Endothelial cell of umbilical vein (primary cell): ENCODE measurements around the gene ALDH1A2. TPM values are rescaled to one million over a fixed set of nuclear protein-coding genes. Genes with fewer than 3 reads are reported as not detected.

ENCODE experiments used
- BruUV-seq: library from RNA; stranded (reverse); fragments of 400-500 nt; replicated peaks from 2 replicates; lab custom pipeline; 2021; lab: Mats Ljungman, UMichigan
- CTCF ChIA-PET: fragments of 300-600, 350-600 bp; sonication (Branson Sonifier 250); formaldehyde crosslinking; loops from one replicate; lab custom pipeline; 2021; ENCODE audit warnings: antibody characterized with exemption, inconsistent platforms; lab: Charles Lee
- POLR2A ChIA-PET: fragments of 300-600, 350-600 bp; sonication (Branson Sonifier 250); formaldehyde crosslinking; loops from one replicate; lab custom pipeline; 2021; ENCODE audit warnings: antibody characterized with exemption, inconsistent platforms; lab: Charles Lee
- DNase-seq: peaks from one replicate; pipeline ENCODE4 v3.0.0-alpha.2; 2011; ENCODE audit warnings: low read depth, low spot score
- FAIRE-seq: peaks from 2 replicates; lab custom pipeline; 2011; peaks lifted over from hg19 to GRCh38; lab: Jason Lieb, UNC
- H2AFZ ChIP-seq: 2 replicates; pipeline ENCODE4 v1.6.0; 2012; ENCODE audit warnings: low read depth, low read length, control low read depth, inconsistent platforms
- H3K27ac ChIP-seq: 2 replicates; pipeline ENCODE4 v1.5.1; 2011; ENCODE audit warnings: low read depth, mild to moderate bottlenecking, control low read depth, low read length, moderate library complexity; ENCODE audit not compliant: insufficient read depth
- H3K27me3 ChIP-seq, 2 experiments: 2 replicates each; pipeline versions ENCODE4 v1.6.0 to v1.6.1; 2011; ENCODE audit warnings: low read length in 2 of 2, mixed read lengths in 1 of 2; ENCODE audit not compliant: control insufficient read depth in 2 of 2, insufficient read depth in 2 of 2
- H3K36me3 ChIP-seq, 2 experiments: 2 replicates in 1 of 2; 3 replicates in 1 of 2; pipeline ENCODE4 v1.5.1; 2011; ENCODE audit warnings: low read length in 2 of 2, mild to moderate bottlenecking in 1 of 2, moderate library complexity in 1 of 2; ENCODE audit not compliant: control insufficient read depth in 2 of 2, insufficient read depth in 2 of 2; ENCODE audit errors: extremely low read depth in 1 of 2
- H3K4me1 ChIP-seq: 3 replicates; pipeline ENCODE4 v1.5.1; 2011; ENCODE audit warnings: mild to moderate bottlenecking, low read length; ENCODE audit not compliant: control insufficient read depth, insufficient read depth; ENCODE audit errors: extremely low read depth
- H3K4me2 ChIP-seq: 2 replicates; pipeline ENCODE4 v1.6.1; 2011; ENCODE audit warnings: low read length, control low read depth, mixed read lengths; ENCODE audit not compliant: insufficient read depth
- H3K4me3 ChIP-seq, 3 experiments: fragments of 200-600 bp in 1 of 3; sonication (generic), shearing (Covaris generic) in 1 of 3; replicated peaks in 1 of 3; 2 replicates each; pipeline ENCODE4 v1.5.1; 2011 to 2016; ENCODE audit warnings: control low read depth in 3 of 3, low read length in 3 of 3, mild to moderate bottlenecking in 2 of 3, inconsistent platforms in 1 of 3, low read depth in 1 of 3, moderate library complexity in 1 of 3; ENCODE audit not compliant: insufficient read depth in 1 of 3
- H3K79me2 ChIP-seq: 2 replicates; pipeline ENCODE4 v1.6.0; 2012; ENCODE audit warnings: low read length, inconsistent platforms; ENCODE audit not compliant: control insufficient read depth, insufficient read depth
- H3K9ac ChIP-seq: replicated peaks from 2 replicates; pipeline ENCODE3; 2011; ENCODE audit warnings: low read length, control low read depth; ENCODE audit not compliant: insufficient read depth; ENCODE audit errors: extremely low read depth
- H3K9me1 ChIP-seq: replicated peaks from 3 replicates; pipeline ENCODE4 v1.6.0; 2011; ENCODE audit warnings: mild to moderate bottlenecking, low read length; ENCODE audit not compliant: control insufficient read depth, insufficient read depth; ENCODE audit errors: extremely low read depth
- H3K9me3 ChIP-seq: replicated peaks from 2 replicates; pipeline ENCODE4 v1.5.1; 2012; ENCODE audit warnings: low read length, inconsistent platforms; ENCODE audit not compliant: control insufficient read depth, insufficient read depth
- H4K20me1 ChIP-seq: replicated peaks from 2 replicates; pipeline ENCODE3; 2011; ENCODE audit warnings: mild to moderate bottlenecking, low read length; ENCODE audit not compliant: control insufficient read depth, insufficient read depth; ENCODE audit errors: extremely low read depth
- EZH2 ChIP-seq: IDR thresholded peaks from 2 replicates; pipeline ENCODE4 v1.6.1; 2012; ENCODE audit warnings: borderline replicate concordance, low read depth, mild to moderate bottlenecking, moderate library complexity, low read length, inconsistent platforms; ENCODE audit not compliant: severe bottlenecking
- FOS ChIP-seq: IDR thresholded peaks from 2 replicates; pipeline ENCODE4 v1.6.1; 2011; ENCODE audit warnings: mild to moderate bottlenecking, low read length, moderate library complexity, borderline replicate concordance; ENCODE audit not compliant: insufficient read depth
- GATA2 ChIP-seq: IDR thresholded peaks from 2 replicates; pipeline ENCODE4 v1.7.0; 2011; ENCODE audit warnings: low read depth, mild to moderate bottlenecking, moderate library complexity, mixed read lengths, low read length; ENCODE audit not compliant: insufficient read length, insufficient read depth
- MYC ChIP-seq: IDR thresholded peaks from one replicate; pipeline ENCODE4 v1.6.1; 2011; ENCODE audit warnings: mild to moderate bottlenecking, low read depth, low read length
- POLR2A ChIP-seq: IDR thresholded peaks from 2 replicates; pipeline ENCODE4 v1.6.1; 2012; ENCODE audit warnings: low read depth, mild to moderate bottlenecking, control low read depth, low read length
- POLR2AphosphoS5 ChIP-seq: IDR thresholded peaks from 2 replicates; pipeline ENCODE4 v1.6.1; 2012; ENCODE audit warnings: low read depth, mild to moderate bottlenecking, control low read depth, low read length, moderate library complexity; ENCODE audit not compliant: insufficient read depth
- dilution Hi-C: fragments of 300-500 bp; cut with MboI; formaldehyde crosslinking; loops from one replicate; pipeline ENCODE4 v1.15.0; 2019; ENCODE audit warnings: low sequenced_read_pairs; ENCODE audit not compliant: extremely low pct_ligation_motif_present
- intact Hi-C: fragments of 100-400 bp; cut with micrococcal nuclease; formaldehyde crosslinking; loops from one replicate; pipeline ENCODE4 v1.10.0; 2022
- polyA plus RNA-seq, 4 experiments: library from polyadenylated mRNA; depleted of rRNA in 3 of 4; stranded (reverse) in 3 of 4; unstranded in 1 of 4; fragments of >200 nt; gene quantifications; 2 replicates each; pipeline versions ENCODE4 v1.2.1 to v1.2.3, GENCODE V29; 2011 to 2012; ENCODE audit warnings: missing spikeins in 1 of 4
- total RNA-seq: library from RNA; stranded (reverse); gene quantifications from 2 replicates; pipeline ENCODE4 v1.2.3, GENCODE V29; 2021
- TF ChIP-seq, protein P1 (sequence below): IDR thresholded peaks from 2 replicates; pipeline ENCODE4 v1.6.1; 2011; ENCODE audit not compliant: insufficient read depth, insufficient read length
- TF ChIP-seq, protein P2 (sequence below), 2 donors: IDR thresholded peaks; 1 replicate in 1 of 2; 2 replicates in 1 of 2; pipeline ENCODE4 v1.5.1; 2011; ENCODE audit warnings: low read length in 2 of 2, mild to moderate bottlenecking in 2 of 2, moderate library complexity in 2 of 2, control low read depth in 1 of 2, inconsistent platforms in 1 of 2, low read depth in 1 of 2; ENCODE audit not compliant: insufficient read depth in 1 of 2; ENCODE audit errors: extremely low read depth in 1 of 2

ALDH1A2 gene
- total and polyA plus RNA-seq, 2 donors (not counting 3 experiments of a cell fraction or from before 2014, with no cell fraction given), result 16.3 to 34.9 TPM

- CTCF ChIA-PET, result interaction anchor here (1.6 to 2.1 kb wide), 2 partner anchors 14 to 195 kb away, joined by 5 to 6 read pairs; no protein-coding TSS in a partner anchor
- no peaks in the 10 kb centered on the region for H3K9me1 ChIP-seq
- intact Hi-C loops, result no loop called here
- H4K20me1 ChIP-seq, result no peaks in the 10 kb centered on the region
- H3K79me2 ChIP-seq, result no peaks in the 10 kb centered on the region
- H3K27me3 ChIP-seq, result no peaks in the 10 kb centered on the region
- H3K4me1 ChIP-seq, result peaks cover 6% of the 10 kb centered on the region
- BruUV-seq, result no TSS peak
- TF ChIP-seq GATA2 (no peak), MYC (no peak), POLR2AphosphoS5 (no peak), POLR2A (no peak)
- TF ChIP-seq, protein P1, sequence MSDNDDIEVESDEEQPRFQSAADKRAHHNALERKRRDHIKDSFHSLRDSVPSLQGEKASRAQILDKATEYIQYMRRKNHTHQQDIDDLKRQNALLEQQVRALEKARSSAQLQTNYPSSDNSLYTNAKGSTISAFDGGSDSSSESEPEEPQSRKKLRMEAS, result no peak
- H3K9ac ChIP-seq, result no peak overlapping the region
- dilution Hi-C loops, result no loop called here
- DNase-seq, result no peak
- no peaks in the 10 kb centered on the region for H3K36me3 ChIP-seq
- no peak for FAIRE-seq
- no peak overlapping the region for H3K4me2 ChIP-seq
- H3K4me3 ChIP-seq, result no peak overlapping the region
- H3K27ac ChIP-seq, result no peak overlapping the region
- H2AFZ ChIP-seq, result no peak overlapping the region
- H3K9me3 ChIP-seq, result no peaks in the 10 kb centered on the region
- POLR2A ChIA-PET, result no interaction called here
Observed at GRCh38 chr15:57946491-57947048, 118.9 kb downstream of the ALDH1A2 start.

GRCh38 chr15:57945616-57946015 lies 119.9 kb downstream of the ALDH1A2 start:
- DNase-seq, result no peak
- BruUV-seq, result no TSS peak
- H3K79me2 ChIP-seq, result no peaks in the 10 kb centered on the region
- no peaks in the 10 kb centered on the region for H3K9me3 ChIP-seq
- TF ChIP-seq FOS, result no peak
- no peak for TF ChIP-seq POLR2AphosphoS5
- TF ChIP-seq POLR2A, result no peak
- TF ChIP-seq, protein P2, sequence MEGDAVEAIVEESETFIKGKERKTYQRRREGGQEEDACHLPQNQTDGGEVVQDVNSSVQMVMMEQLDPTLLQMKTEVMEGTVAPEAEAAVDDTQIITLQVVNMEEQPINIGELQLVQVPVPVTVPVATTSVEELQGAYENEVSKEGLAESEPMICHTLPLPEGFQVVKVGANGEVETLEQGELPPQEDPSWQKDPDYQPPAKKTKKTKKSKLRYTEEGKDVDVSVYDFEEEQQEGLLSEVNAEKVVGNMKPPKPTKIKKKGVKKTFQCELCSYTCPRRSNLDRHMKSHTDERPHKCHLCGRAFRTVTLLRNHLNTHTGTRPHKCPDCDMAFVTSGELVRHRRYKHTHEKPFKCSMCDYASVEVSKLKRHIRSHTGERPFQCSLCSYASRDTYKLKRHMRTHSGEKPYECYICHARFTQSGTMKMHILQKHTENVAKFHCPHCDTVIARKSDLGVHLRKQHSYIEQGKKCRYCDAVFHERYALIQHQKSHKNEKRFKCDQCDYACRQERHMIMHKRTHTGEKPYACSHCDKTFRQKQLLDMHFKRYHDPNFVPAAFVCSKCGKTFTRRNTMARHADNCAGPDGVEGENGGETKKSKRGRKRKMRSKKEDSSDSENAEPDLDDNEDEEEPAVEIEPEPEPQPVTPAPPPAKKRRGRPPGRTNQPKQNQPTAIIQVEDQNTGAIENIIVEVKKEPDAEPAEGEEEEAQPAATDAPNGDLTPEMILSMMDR (IDR thresholded peaks at IDR 0.05; ENCODE audit: extremely low read depth in 1 of 2, insufficient read depth in 1 of 2, low read depth in 1 of 2, low read length in 2 of 2), result no peak
- TF ChIP-seq, protein P1, result no peak
- TF ChIP-seq EZH2, result no peak
- no peak for TF ChIP-seq GATA2
- dilution Hi-C loops (no loop called here), intact Hi-C loops (no loop called here)
- no peak overlapping the region for H2AFZ ChIP-seq
- no peak overlapping the region for H3K4me2 ChIP-seq
- H3K9me1 ChIP-seq, result no peaks in the 10 kb centered on the region
- no peaks in the 10 kb centered on the region for H3K27me3 ChIP-seq
- POLR2A ChIA-PET, result no interaction called here
- H3K4me3 ChIP-seq, result no peak overlapping the region
- CTCF ChIA-PET, result interaction anchor here (1.0 kb wide), 1 partner anchor 195 kb away, joined by 3 read pairs; no protein-coding TSS in a partner anchor
- H3K36me3 ChIP-seq, result no peaks in the 10 kb centered on the region
- H3K4me1 ChIP-seq, result peaks cover 6% of the 10 kb centered on the region
- H3K27ac ChIP-seq, result no peak overlapping the region
- FAIRE-seq, result no peak
- H4K20me1 ChIP-seq, result no peaks in the 10 kb centered on the region
- H3K9ac ChIP-seq, result no peak overlapping the region
